ENCODE results near the gene MRGPRG.

Gene MRGPRG

DNA sequence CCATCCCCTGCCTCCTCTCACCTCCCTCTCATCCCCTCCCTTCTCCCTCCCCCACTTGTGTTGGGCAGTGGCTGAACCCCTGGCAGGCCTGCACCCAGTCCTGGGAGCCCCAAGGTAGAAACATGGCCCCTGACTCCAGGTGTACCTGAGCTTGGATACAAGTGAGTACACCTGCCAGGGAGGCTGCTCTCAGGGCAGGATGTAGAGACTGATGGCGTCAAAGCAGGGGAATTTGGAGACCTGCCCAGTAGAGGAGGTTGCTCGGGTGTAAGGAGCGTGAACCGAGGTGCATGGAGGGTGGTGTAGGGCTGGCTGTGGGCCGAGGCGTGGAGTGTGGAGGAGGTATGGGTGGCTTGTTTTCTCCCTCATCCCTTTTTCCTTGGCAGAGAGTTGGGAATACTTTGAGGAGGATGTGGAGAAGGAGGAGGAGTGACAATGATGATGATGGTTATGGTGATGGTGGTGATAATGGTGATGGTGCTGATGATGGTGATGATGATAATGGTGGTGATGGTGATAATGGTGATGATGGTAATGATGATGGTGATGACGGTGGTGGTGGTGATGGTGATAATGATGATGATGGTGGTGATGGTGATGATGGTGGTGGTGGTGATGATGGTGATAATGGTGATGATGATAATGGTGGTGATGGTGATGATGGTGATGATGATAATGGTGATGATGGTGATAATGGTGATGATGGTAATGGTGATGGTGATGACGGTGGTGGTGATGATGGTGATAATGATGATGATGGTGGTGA lies 12.3 kb downstream of the MRGPRG start:
- DNase-seq = no peak

DNA sequence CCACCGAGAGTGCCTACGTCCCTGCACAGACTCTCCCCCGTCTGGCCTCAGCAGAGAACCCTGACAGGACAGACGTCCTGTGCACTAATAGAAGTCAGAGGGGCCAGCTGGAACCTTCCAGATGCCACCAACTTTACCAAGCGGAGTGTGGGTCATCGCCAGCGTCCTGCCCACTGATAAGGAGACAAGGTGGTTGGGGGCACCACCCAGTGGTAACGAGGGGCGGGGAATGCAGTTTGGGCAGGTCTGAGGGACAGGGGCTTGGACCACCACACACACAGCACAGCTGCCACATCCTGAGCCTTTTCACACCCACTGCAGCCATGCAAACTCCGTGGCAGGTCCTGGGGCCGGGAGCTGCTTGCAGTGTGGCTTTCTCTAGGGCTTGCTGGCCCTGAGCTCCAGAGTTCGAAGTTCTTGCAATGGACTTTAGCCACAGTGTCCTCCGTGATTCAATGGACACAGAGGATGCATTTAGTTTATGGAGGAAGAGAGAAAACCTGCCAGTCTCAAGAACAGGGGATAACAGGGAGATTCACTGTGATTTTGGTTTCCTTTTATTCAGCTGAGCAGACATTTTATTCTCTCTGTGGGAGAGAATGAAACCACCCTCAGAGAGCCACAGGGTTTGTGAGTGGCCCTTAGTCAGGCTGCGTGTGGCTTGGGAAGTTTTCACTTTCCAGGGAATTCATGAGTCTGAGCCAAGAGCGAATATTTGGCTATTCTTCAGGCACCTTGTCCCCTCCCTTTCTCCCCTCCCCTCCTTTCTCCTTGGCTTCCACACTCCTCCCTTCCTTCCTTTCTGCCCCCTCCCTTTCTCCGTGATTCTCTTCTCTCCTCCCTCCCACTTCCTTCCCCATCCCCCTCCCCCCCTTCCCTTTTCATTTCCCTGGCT lies 13.1 kb downstream of the MRGPRG start:
- DNase-seq = no peak

DNA sequence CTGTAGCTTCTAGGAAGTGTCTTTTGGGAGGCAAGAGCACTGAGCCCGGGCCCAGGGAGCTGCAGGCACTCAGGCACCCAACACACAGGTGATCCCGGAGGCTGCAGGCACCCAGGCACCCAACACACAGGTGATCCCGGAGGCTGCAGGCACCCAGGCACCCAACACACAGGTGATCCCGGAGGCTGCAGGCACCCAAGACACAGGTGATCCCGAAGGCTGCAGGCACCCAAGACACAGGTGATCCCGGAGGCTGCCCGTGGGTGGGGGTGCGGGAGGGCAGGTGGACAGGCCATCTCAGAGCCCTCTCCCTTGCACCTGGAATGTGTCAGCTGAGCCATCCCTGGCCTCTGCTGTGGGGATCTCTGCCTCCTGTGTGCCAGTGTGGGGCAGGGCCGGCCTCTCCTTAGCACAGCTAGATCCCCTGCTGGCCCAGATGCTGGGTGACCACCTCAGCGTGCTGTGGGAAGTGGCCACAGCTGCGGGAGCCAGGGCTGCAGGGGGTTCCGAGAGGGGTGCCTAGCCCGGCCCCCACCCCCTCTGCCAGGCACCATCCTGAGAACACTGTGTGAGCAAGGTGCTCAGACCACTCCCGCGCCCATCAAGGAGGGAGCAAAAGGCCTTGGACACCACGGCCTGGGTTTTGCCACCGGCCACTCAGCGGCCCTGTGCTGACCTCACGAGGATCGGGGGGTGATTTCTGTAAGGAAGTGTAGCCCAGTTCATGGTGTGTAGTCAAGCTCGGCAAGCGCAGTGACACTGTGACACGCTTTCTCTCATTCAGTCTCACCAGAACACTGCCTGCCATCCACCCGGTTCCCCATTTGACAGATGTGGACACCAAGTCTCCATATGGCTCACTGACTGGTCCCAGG lies 14.2 kb downstream of the MRGPRG start:
- DNase-seq = no peak

DNA sequence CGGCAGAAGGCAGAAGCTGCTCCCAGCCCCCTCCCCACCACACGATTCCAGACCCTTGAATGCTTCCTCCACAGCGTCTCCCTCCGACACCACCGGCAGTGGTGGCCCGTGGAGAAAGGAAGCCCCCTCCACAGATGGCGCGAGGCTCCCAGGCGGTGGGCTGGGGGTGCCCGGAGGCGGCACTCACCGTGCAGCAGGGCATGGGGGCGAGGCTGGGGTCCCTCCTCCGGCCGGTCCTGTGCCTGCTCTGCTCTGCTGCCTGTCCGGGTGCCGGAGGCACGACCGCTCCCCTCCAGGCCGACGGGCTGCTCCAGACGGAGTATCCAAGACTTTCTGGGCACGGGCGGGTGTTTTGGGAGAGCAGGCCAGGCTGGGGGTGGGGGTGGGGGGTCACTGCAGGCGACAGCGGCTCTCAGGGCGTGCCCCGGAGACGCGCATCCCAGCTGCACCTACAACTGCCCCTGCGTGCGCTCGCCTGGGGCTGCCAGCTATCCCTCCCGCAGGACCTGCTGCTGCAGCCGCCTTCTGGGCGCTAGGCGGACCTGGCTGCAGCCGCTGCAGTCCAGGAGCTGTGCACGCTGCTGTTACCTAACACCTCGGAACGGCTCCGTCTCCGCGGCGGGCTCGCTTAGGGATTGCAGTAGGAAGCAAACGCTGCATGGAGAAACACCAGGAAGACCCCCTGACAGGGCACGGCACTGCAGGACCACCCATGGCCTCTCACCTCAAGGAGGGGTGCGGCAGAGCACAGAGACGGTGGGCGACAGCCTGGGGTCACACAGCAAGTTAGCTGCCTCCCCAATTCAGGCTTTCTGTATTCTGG lies 15.2 kb downstream of the MRGPRG start:
- DNase-seq = no peak

DNA sequence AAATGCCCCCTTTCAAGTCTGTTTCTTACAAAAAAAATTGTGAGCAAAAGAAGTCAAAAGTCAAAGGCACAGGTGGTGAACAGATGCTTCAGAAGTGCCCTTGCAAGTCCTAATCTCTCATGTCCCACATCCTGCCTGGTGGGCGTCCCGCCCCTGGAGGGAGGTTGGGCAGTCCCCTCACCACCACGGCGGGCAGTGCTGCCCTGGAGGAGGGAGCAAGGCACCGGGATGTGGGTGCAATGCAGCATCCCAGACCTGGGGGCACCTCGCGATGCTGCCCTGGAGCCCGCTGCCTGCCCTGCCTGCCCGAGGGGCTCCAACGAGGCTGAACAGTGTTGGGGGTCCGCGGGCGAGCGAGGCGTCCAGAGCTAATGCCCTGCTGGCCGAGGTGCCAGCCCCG lies 15.9 kb downstream of the MRGPRG start:
- DNase-seq = no peak

DNA sequence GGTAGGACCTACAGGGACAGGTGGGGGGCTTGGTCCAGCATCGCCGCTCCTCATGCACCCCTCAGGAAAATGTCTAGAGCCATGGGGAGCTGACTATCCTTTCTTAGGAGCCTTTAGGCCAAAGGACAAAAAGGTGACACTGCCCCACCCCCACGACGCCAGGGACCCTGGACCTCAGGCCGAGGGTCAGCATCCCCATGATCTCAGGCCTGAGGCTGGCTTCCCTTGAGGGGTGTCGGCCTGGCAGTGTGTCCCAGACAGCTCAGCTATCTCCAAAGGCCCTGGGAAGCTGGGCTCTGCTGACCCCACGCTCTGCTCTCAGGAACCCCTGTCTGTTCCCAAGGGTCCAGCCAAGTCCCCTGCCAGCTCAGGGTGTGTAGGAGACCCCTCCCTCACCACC lies 16.3 kb downstream of the MRGPRG start:
- no peak for DNase-seq

DNA sequence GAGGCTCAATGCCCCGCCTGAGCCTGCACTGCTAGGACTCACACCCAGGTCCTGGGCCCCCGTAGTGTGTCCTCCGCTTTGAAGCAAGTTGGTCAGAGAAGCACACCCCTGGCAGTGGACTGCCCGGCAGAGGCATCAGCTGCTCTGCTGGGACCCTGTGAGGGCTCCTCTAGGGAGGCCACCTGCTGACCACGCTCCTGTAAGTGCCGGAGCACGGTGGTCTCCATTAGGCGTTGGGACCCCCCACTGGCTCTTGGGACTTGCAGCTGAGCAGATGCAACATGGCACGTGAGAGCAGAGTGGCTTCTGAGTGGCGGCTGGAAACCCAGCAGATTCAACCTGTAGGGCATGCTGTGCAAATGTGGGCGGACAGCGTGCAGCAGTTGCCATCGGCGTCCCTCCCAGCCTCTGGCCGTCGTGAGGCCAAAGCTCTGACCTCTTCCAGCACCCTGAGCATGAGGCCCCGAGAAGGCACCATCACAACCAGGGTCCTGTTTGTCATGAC lies 16.9 kb downstream of the MRGPRG start:
- no peak for DNase-seq

DNA sequence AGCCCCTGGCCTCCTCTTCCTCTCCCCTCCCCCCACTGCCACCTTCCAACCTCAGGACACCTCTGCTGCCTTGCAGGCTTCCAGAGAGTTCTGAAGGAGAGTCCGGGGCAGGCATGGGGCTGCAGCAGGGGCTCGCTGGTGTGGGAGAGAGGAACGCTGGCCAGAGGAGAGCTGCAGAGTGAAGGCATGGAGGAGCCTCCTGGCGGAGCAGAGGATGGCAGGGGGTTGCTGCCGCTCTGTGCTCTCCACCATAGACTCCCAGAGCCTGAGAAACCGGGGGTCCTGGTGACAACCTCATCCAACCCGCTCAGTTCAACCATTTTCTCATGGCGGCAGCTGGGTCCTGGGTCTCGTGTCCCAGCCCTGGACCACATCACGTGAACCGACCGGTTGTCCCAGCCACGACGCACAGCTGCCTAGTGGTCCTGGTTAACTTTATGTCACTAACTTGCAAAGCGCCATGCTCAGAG lies 17.5 kb downstream of the MRGPRG start:
- no peak for DNase-seq

DNA sequence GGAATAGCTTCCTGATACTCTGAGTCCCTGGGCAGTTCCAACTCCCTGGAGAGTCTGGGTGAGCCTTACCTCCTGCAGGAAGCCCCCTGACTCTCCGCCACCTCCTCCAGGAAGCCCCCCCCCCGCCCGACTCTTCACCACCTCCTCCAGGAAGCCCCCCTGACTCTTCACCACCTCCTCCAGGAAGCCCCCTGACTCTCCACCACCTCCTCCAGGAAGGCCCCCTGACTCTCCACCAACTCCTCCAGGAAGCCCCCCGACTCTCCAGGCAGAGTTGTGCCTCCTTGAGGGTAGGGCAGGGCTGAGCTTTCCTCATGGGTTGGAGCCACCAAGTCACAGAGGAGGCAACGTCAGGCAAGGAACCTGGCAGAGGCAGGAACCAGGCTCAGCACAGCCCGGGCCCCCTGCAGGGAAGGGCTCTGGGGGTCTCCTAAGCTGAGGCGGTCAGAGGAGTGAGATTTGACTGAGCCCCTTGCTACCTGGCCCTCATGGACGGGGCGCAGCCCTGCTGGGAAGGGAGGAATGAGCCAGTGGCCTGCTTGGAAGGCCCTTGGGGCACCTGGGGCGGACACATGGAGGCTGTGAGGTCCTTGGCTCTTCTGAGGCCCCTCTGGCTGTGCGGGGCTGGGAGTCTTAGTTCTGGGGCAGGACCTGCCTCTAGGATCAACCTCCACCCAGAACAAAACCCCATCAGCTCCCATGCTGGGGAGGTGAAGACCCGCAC lies 18.1 kb downstream of the MRGPRG start:
- DNase-seq = no peak

DNA sequence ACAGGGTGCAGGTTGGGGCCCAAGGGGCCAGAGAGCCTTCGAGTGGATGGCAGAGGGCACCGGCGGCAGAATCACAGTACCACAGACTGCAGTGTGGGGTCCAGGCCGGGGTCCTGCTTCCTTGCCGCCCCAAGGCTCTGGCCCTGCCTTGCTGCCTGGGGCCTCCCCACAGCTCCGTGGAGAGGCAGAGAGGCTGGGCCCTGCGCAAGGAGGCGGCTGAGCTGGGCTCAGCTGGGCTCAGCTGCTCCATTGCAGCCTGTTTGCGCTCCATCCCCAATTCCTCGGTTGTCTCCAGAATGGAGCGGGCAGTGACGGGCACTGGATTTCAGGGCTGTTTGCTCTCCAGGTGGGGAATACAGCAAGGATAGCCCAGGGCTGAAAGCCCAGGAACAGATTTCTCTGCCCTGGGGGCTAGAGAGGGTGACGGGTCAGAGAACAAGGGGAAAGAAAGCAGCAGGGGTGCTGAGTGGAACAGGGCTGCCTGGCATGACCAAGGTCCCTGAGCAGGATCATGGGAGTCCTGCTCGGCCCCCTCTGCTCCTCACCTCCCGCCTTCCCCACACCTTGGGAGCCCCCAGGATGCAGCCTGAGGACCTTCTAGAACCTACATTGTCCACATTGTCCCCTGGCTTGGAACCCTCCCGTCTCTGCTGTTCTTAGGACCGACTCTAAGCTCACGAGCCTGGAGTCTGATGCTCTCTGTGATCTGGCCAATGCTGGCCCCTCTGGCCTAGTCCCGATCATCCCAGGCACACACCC lies 18.9 kb downstream of the MRGPRG start:
- DNase-seq = no peak

DNA sequence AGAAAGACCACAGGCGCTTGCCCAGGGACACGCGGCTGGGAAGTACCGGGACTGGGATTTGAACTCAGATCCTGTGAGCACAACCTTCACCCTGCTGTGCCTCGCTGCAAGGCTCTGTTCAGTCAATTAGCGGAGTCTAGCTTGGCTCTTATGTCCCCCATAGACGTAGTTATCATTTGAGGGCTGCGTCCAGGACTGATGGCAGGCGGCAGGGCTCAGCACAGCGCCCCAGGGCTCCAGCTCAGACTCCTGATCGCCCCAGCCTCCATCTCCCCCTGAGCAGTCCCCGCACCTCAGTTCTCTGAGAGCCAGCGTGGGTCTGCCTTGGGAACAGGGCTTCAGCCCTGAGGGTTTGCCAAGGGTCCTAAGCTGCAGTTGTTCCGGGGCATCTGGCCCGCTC lies 19.8 kb downstream of the MRGPRG start:
- no peak for DNase-seq

DNA sequence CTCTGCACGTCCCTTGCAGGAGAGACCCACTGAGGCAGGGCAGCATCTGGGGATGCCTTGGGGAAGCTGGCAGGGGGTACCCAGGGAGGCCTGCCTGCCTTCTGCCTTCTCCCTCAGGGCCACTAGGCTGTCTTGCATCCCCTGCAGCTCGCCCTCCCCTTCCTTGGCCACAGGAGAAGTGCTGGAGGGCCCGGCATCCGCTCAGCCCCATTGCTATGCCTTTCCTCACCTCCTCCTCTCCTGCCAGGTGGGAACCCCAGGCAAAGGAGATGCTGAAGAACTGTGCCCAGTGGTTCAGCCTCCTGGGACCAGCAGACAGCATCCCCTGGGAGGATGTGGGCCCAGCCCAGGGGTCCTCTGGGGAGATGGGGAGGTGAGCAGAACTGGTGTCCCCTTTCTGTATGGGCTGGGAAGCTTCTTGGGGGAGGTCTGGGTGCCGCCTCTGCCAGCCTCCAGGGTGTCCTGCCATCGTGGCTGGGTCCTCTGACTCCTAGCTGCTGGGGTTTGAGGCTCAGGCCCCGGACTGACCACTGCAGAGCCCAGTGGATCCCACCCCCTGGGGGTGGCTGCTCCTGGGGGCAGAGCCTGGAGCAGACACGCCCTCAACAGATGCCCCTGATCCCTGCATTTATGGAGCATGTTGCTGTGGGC lies 20.6 kb downstream of the MRGPRG start:
- no peak for DNase-seq

DNA sequence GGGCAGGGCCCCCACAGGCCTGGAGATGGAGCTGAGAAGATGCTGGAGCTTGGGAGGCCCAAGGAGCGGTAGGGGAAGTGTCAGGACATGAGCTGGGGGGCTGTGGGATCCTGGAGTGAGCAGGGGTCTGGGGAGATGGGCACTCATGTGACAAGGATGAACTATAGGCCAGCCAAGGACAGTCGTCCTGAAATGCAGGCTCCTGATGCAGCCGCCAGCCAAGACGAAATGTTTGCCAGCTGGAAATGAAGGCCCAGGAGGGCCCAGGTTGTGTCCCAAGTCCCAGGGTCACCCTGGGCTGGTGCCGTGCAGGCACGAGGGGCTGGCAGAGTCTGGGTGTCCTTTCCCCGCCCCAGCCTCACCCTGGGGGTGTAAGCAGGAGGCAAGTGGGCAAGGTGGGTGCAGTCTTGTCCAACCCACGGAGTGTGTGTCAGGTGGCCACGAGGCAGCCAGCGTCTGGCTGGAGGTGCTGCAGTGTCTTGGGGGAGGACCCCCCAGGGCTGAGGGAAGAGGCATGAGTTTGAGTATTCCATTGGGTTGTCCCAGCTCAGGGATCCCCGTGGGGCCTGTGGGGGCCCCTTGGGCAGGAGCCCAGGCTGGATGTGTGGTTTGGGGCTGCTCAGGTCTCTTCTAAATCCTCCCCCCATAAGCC lies 21.4 kb downstream of the MRGPRG start:
- no peak for DNase-seq

DNA sequence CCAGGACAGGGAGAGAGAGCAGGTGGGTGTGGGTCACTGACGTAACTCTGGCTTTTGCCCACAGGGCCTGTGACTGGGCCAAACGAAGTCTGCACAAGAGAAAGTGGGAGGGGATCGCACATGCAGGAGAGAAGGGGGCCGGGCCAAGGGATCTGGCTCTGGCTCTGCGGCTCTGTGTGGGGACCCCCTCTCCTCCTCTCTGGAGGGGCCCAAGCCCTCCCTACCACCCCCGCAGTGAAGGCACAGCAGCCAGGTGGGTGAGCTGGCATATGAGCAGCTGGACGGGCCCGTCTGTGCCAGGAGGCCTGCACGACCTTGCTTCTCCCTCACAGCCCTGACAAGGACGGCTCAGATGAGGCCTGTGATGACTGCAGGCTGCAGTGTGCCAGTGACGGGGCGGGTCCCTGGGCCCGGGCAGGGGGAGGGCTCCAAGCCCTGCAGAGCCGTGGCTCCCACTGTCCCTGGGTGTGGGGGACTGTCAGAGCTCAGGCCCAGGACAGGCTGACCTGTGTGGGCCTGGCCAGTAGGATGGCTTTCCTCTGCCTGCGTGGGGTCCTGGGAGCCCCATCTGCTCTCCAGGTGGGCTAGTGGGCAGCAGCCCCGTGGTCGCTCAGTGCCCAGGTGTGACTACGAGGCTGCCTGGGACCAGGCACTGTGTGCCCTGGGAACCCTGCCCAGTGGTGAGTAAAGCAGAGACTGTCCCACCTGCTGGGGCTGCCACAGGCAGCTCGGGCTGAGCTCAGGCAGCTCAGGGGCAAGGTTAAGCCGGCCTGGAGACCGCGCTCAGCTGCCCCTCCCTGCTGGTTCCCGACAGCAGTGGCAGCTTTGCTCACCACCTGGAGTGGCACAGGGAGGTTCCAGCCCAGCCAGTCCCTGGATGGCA lies 22.2 kb downstream of the MRGPRG start:
- DNase-seq = no peak

DNA sequence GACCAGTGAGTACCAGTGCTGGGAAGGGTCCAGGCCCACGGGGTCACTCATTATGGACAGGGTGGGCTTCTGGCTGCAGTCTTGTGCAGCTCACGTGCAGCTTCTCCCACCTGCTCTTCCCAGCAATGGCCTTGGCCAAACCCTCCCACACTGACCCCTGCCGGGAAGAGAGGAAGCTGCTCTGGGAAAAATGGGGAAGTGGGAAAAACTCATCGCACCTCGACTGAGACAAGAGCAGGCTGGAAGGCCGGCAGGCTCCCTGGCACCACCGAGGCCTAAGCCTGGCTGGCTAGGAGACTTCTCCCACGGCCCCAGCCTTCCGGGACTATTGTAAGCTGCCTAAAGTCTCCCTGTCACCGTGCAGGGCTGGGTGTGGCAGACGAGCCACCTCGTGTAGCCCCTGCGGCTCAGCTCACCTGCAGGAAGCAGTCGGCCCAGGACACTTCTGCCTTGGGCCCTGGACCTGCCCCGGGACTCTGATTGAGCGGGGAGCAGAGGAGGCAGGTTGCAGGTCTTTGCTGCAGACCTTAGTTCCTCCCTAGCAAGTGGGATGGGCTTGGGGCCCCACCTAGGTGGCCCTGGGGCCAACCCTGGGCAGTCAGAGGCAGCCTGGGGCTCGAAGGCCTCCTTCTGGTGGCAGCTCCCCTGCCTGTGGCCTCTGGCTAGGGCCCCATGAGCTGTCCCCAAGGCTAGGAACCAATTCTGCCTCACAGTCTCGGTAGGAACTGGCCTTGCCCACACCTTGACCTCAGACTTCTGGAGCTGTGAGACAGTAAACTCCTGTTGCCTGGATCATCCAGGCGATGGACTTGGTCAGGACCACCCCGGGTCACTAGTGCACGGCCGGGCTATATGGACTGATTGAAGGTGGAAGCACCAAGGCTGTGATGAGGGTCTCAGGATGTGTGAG lies 23.1 kb downstream of the MRGPRG start:
- no peak for DNase-seq

DNA sequence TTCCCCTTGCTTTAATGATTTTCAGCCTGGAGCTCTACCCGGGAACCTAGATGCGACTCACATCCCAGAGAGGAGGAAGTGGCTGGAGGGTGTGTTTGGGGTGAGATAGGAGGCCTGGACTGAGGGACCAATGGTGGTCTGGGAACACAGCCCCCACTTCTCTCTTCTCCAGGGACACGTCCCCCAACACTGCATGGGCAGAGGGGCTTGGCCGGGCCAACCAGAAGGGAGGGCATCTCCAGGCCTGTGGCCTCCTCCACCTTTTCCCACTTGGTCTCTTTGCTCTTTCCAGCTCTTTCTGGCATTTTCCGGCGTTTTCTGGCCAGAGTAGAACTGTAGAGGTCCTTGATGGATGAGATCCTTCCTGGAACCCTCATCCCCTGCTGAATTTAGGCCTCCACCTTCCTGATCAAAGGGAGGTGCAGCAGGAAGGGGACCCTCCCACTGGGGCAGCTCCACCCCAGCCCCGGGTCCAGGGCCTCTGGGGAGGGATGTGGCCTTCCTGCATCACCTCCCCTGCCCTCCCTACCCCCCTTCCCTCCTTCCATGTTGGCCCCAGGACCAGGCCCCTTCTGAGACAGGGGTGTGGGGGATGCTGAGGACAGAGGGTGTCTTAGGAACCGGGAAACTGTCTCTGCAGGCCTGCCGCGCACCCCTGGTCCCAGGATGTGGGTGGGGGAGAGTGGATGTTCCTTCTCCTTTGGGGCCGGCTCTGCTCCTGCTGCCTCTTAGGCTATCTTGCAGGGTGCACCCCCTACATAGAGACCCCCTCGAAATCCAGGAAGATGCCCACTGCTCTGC lies 24.4 kb downstream of the MRGPRG start:
- DNase-seq = no peak

All from KG1 (cell line).